GM18502 (cell line): Measurements from ENCODE around the gene PEX13.
A peak's percentile ranks its signal among the peaks of the same experiment; 100 is the strongest.
"Not testable (repeated sequence)": the region's sequence is repeated elsewhere in the genome, so short reads cannot be mapped to it uniquely, and the experiment has no call there.

Experiments used
- ATAC-seq: cut with Tn5 transposase; IDR thresholded peaks from one replicate; pipeline ENCODE4 v1.9.1; 2021; ENCODE audit warnings: mild to moderate bottlenecking; ENCODE audit not compliant: unreplicated experiment, poor library complexity

The PEX13 gene

GRCh38 chr2:61005736-61006135 is 11.8 kb upstream of the PEX13 start:
- no peak for ATAC-seq

GRCh38 chr2:61006486-61007105 is 10.9 kb upstream of the PEX13 start:
- ATAC-seq = no peak

- no peak for ATAC-seq
These were observed 8.2 kb upstream of the PEX13 start for GRCh38 chr2:61009355-61009754.

- ATAC-seq = no peak
These were observed 5.8 kb upstream of the PEX13 start for GRCh38 chr2:61011678-61012077.

- not testable (repeated sequence) for ATAC-seq
These were observed 5.2 kb upstream of the PEX13 start for GRCh38 chr2:61012303-61012702.

- ATAC-seq = no peak
These were observed 4.1 kb upstream of the PEX13 start for GRCh38 chr2:61013382-61013781.

GRCh38 chr2:61014763-61015162 is 2.8 kb upstream of the PEX13 start:
- no peak for ATAC-seq

GRCh38 chr2:61015976-61016375 is 1.5 kb upstream of the PEX13 start:
- ATAC-seq = no peak

- ATAC-seq = peak; percentile 21
These were observed 1.0 kb upstream of the PEX13 start for GRCh38 chr2:61016392-61017002.

- ATAC-seq = peak; percentile 67
These were observed 441 bp upstream of the PEX13 start for GRCh38 chr2:61017003-61017555.

- no peak for ATAC-seq
These were observed 817 bp downstream of the PEX13 start for GRCh38 chr2:61018318-61018755.

GRCh38 chr2:61018798-61019197 is 1.3 kb downstream of the PEX13 start:
- ATAC-seq = no peak

- ATAC-seq = no peak
These were observed 3.7 kb downstream of the PEX13 start for GRCh38 chr2:61021228-61021660.

- no peak for ATAC-seq
These were observed 6.2 kb downstream of the PEX13 start for GRCh38 chr2:61023670-61024069.

- ATAC-seq = no peak
These were observed 12.0 kb downstream of the PEX13 start for GRCh38 chr2:61029533-61029932.

- ATAC-seq = not testable (repeated sequence)
These were observed 17.1 kb downstream of the PEX13 start for GRCh38 chr2:61034592-61034991.

- ATAC-seq = not testable (repeated sequence)
These were observed 19.1 kb downstream of the PEX13 start for GRCh38 chr2:61036643-61037042.

GRCh38 chr2:61042807-61043206 is 25.3 kb downstream of the PEX13 start:
- no peak for ATAC-seq

GRCh38 chr2:61044636-61045035 is 27.1 kb downstream of the PEX13 start:
- ATAC-seq = no peak

- no peak for ATAC-seq
These were observed 27.7 kb downstream of the PEX13 start for GRCh38 chr2:61045226-61045625.

- ATAC-seq = no peak
These were observed 28.5 kb downstream of the PEX13 start for GRCh38 chr2:61045999-61046398.

- ATAC-seq = no peak
These were observed 38.0 kb downstream of the PEX13 start for GRCh38 chr2:61055557-61055956.
